H9 (cell line): ENCODE results near the gene LILRB3. TPM values are rescaled to one million over a fixed set of nuclear protein-coding genes. Genes with fewer than 3 reads are reported as not detected.

Experiments
- DNase-seq: peaks from one replicate; pipeline ENCODE4 v3.0.0-alpha.2; 2017
- H2AFZ ChIP-seq: one replicate; pipeline ENCODE4 v1.6.1; 2013; ENCODE audit warnings: mild to moderate bottlenecking, low read length, control low read depth, moderate library complexity
- H2AK5ac ChIP-seq: 2 replicates; pipeline ENCODE4 v1.6.1; 2013; ENCODE audit warnings: low read length, control low read depth, mixed read lengths; ENCODE audit not compliant: insufficient read length
- H2BK120ac ChIP-seq: one replicate; pipeline ENCODE4 v1.6.1; 2013; ENCODE audit warnings: low read depth, mild to moderate bottlenecking, low read length, control low read depth, inconsistent platforms; ENCODE audit not compliant: poor library complexity, severe bottlenecking
- H2BK12ac ChIP-seq: 2 replicates; pipeline ENCODE4 v1.6.1; 2013; ENCODE audit warnings: low read length, control low read depth, mixed read lengths, low read depth; ENCODE audit not compliant: insufficient read length
- H2BK15ac ChIP-seq: 2 replicates; pipeline ENCODE4 v1.6.1; 2013; ENCODE audit warnings: low read depth, low read length, control low read depth
- H2BK20ac ChIP-seq: one replicate; pipeline ENCODE4 v1.6.1; 2013; ENCODE audit warnings: low read depth, mild to moderate bottlenecking, low read length, control low read depth, inconsistent platforms; ENCODE audit not compliant: poor library complexity, severe bottlenecking
- H2BK5ac ChIP-seq: 2 replicates; pipeline ENCODE4 v1.6.1; 2013; ENCODE audit warnings: low read length, control low read depth, mixed read lengths; ENCODE audit not compliant: insufficient read length
- H3K14ac ChIP-seq: 2 replicates; pipeline ENCODE4 v1.6.1; 2013; ENCODE audit warnings: low read length, control low read depth; ENCODE audit not compliant: insufficient read depth
- H3K18ac ChIP-seq: 2 replicates; pipeline ENCODE4 v1.6.1; 2013; ENCODE audit warnings: low read depth, mild to moderate bottlenecking, mixed read lengths, low read length, control low read depth; ENCODE audit not compliant: insufficient read length
- H3K23ac ChIP-seq: 2 replicates; pipeline ENCODE4 v1.6.1; 2013; ENCODE audit warnings: low read length, control low read depth, mixed read lengths, low read depth; ENCODE audit not compliant: insufficient read length
- H3K23me2 ChIP-seq: 2 replicates; pipeline ENCODE4 v1.6.1; 2013; ENCODE audit warnings: low read depth, mild to moderate bottlenecking, mixed read lengths, low read length, control low read depth; ENCODE audit not compliant: insufficient read length, poor library complexity, severe bottlenecking
- H3K27ac ChIP-seq: 2 replicates; pipeline ENCODE4 v1.5.1; 2013; ENCODE audit warnings: low read length, control low read depth, mixed read lengths, low read depth; ENCODE audit not compliant: insufficient read length
- H3K27me3 ChIP-seq: 2 replicates; pipeline ENCODE4 v1.6.1; 2013; ENCODE audit warnings: low read length, control low read depth, inconsistent platforms; ENCODE audit not compliant: insufficient read depth
- H3K4ac ChIP-seq: 2 replicates; pipeline ENCODE4 v1.6.1; 2013; ENCODE audit warnings: low read depth, mild to moderate bottlenecking, control low read depth, inconsistent platforms, low read length, moderate library complexity
- H3K4me1 ChIP-seq: 2 replicates; pipeline ENCODE4 v1.6.1; 2013; ENCODE audit warnings: low read length, control low read depth, inconsistent platforms; ENCODE audit not compliant: insufficient read depth
- H3K4me2 ChIP-seq: 2 replicates; pipeline ENCODE4 v1.6.1; 2013; ENCODE audit warnings: low read length, control low read depth, mixed read lengths; ENCODE audit not compliant: insufficient read length, insufficient read depth
- H3K56ac ChIP-seq: 2 replicates; pipeline ENCODE4 v1.6.1; 2013; ENCODE audit warnings: low read depth, mild to moderate bottlenecking, mixed read lengths, low read length, control low read depth; ENCODE audit not compliant: insufficient read length
- H3K79me1 ChIP-seq: 2 replicates; pipeline ENCODE4 v1.6.1; 2013; ENCODE audit warnings: low read depth, mild to moderate bottlenecking, moderate library complexity, low read length, control low read depth, inconsistent platforms; ENCODE audit not compliant: insufficient read depth, poor library complexity, severe bottlenecking
- H3K79me2 ChIP-seq: 2 replicates; pipeline ENCODE4 v1.6.1; 2013; ENCODE audit warnings: low read length, control low read depth, inconsistent platforms; ENCODE audit not compliant: insufficient read depth
- H3K9ac ChIP-seq: 2 replicates; pipeline ENCODE4 v1.6.1; 2013; ENCODE audit warnings: low read length, control low read depth, mixed read lengths; ENCODE audit not compliant: insufficient read length; ENCODE audit errors: extremely low read depth
- H3K9me3 ChIP-seq: one replicate; pipeline ENCODE4 v1.6.1; 2013; ENCODE audit warnings: low read depth, low read length, inconsistent platforms; ENCODE audit not compliant: control insufficient read depth
- H3T11ph ChIP-seq: one replicate; pipeline ENCODE4 v1.6.1; 2013; ENCODE audit warnings: mild to moderate bottlenecking, low read length, control low read depth, inconsistent platforms
- H4K20me1 ChIP-seq: one replicate; pipeline ENCODE4 v1.6.1; 2013; ENCODE audit not compliant: control insufficient read depth, insufficient read length, insufficient read depth
- H4K5ac ChIP-seq: 2 replicates; pipeline ENCODE4 v1.6.1; 2013; ENCODE audit warnings: low read depth, mild to moderate bottlenecking, mixed read lengths, low read length, control low read depth; ENCODE audit not compliant: insufficient read length
- H4K8ac ChIP-seq: replicated peaks from 2 replicates; pipeline ENCODE4 v1.6.1; 2013; ENCODE audit warnings: low read length, control low read depth, mixed read lengths, low read depth; ENCODE audit not compliant: insufficient read length
- H4K91ac ChIP-seq: 2 replicates; pipeline ENCODE4 v1.6.1; 2013; ENCODE audit warnings: low read depth, mild to moderate bottlenecking, moderate library complexity, mixed read lengths, low read length, control low read depth; ENCODE audit not compliant: insufficient read length
- H3K27ac Mint-ChIP-seq, 3 experiments: 2 replicates in 2 of 3; 3 replicates in 1 of 3; pipeline ENCODE4 v1.8.0; 2020 to 2021; ENCODE audit warnings: mixed read lengths in 3 of 3, mild to moderate bottlenecking in 1 of 3, moderate library complexity in 1 of 3
- H3K27me3 Mint-ChIP-seq: 2 replicates; pipeline ENCODE4 v1.8.0; 2021; ENCODE audit warnings: low read depth, mild to moderate bottlenecking, moderate library complexity, mixed read lengths
- H3K36me3 Mint-ChIP-seq, 3 experiments: 2 replicates in 2 of 3; 3 replicates in 1 of 3; pipeline ENCODE4 v1.8.0; 2020 to 2021; ENCODE audit warnings: low read depth in 3 of 3, mixed read lengths in 3 of 3; ENCODE audit not compliant: insufficient read depth in 1 of 3
- H3K4me1 Mint-ChIP-seq, 2 experiments: 2 replicates each; pipeline ENCODE4 v1.8.0; 2020; ENCODE audit warnings: mixed read lengths in 2 of 2
- H3K4me3 Mint-ChIP-seq, 2 experiments: 2 replicates in 1 of 2; 3 replicates in 1 of 2; pipeline ENCODE4 v1.8.0; 2020 to 2021; ENCODE audit warnings: mild to moderate bottlenecking in 2 of 2, mixed read lengths in 2 of 2, moderate library complexity in 1 of 2
- H3K9me3 Mint-ChIP-seq, 2 experiments: 2 replicates in 1 of 2; 3 replicates in 1 of 2; pipeline ENCODE4 v1.8.0; 2020; ENCODE audit warnings: mild to moderate bottlenecking in 2 of 2, mixed read lengths in 2 of 2, moderate library complexity in 1 of 2
- WGBS: extraction: QIAGEN DNeasy Blood & Tissue Kit; methylation state at CpG from one replicate; pipeline ENCODE4 v1.1.7; 2013; ENCODE audit warnings: missing lambda C conversion rate, low lambda C conversion rate, mixed read lengths; ENCODE audit not compliant: insufficient read length; ENCODE audit errors: extremely low coverage; 5-methylcytosine and 5-hydroxymethylcytosine counted together
- total RNA-seq: library from RNA; stranded (reverse); gene quantifications from 2 replicates; pipeline ENCODE4 v1.2.1, GENCODE V29; 2021
- TF ChIP-seq, protein P1 (sequence below): fragments of 200-600 bp; sonication (generic); conservative IDR thresholded peaks from 3 replicates; pipeline ENCODE4 v1.8.0; 2021; ENCODE audit warnings: antibody characterized with exemption, mild to moderate bottlenecking

The LILRB3 gene
- total RNA-seq, 1 experiment from 2014 or later, result not detected

DNA sequence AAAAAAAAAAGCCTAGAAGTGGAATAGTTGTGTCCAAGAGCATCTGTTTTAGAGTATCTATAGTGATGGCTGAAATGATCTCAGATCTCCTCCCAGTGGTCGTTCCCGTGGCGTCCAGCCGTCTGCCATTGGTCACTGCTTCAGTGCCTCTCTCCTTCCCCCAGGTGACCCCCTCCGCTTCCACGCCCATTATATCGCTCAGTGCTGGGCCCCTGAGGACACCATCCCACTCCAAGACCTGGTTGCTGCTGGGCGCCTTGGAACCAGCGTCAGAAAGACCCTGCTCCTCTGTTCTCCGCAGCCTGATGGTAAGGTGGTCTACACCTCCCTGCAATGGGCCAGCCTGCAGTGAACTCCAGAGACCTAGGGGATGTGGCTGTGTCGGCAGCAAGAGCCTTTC lies 29.8 kb downstream of the LILRB3 start:
- Histone ChIP-seq H4K20me1 (peaks cover 3% of the 10 kb centered on the region), H2BK20ac (no peak overlapping the region), H3K27me3 (no peaks in the 10 kb centered on the region), H3T11ph (no peak overlapping the region), H3K23ac (no peak overlapping the region), H4K91ac (no peak overlapping the region), H4K8ac (no peak overlapping the region), H3K4ac (no peak overlapping the region), H3K27ac (no peak overlapping the region), H2AFZ (no peak overlapping the region), H3K9me3 (no peaks in the 10 kb centered on the region), H3K4me1 (peaks cover 3% of the 10 kb centered on the region; the same call in 1 of the 2 replicates), H2AK5ac (no peak overlapping the region), H3K4me2 (no peak overlapping the region), H3K18ac (no peak overlapping the region), H2BK12ac (no peak overlapping the region), H2BK5ac (no peak overlapping the region), H4K5ac (no peak overlapping the region), H3K56ac (no peak overlapping the region), H3K79me2 (no peaks in the 10 kb centered on the region), H3K79me1 (no peaks in the 10 kb centered on the region), H3K9ac (no peak overlapping the region), H3K14ac (no peak overlapping the region), H3K23me2 (peaks cover 11% of the 10 kb centered on the region), H2BK120ac (no peak overlapping the region), H2BK15ac (no peak overlapping the region)
- TF ChIP-seq, protein P1, sequence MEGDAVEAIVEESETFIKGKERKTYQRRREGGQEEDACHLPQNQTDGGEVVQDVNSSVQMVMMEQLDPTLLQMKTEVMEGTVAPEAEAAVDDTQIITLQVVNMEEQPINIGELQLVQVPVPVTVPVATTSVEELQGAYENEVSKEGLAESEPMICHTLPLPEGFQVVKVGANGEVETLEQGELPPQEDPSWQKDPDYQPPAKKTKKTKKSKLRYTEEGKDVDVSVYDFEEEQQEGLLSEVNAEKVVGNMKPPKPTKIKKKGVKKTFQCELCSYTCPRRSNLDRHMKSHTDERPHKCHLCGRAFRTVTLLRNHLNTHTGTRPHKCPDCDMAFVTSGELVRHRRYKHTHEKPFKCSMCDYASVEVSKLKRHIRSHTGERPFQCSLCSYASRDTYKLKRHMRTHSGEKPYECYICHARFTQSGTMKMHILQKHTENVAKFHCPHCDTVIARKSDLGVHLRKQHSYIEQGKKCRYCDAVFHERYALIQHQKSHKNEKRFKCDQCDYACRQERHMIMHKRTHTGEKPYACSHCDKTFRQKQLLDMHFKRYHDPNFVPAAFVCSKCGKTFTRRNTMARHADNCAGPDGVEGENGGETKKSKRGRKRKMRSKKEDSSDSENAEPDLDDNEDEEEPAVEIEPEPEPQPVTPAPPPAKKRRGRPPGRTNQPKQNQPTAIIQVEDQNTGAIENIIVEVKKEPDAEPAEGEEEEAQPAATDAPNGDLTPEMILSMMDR, result no peak
- Mint-ChIP-seq H3K36me3 (peaks cover 20 to 49% (median 44%) of the 10 kb centered on the region in 3 experiments; a peak in 6 of 7 replicates), H3K27ac (no peak overlapping the region), H3K27me3 (no peaks in the 10 kb centered on the region; the same call in 1 of the 2 replicates), H3K4me3 (peak overlapping the region; percentile 41 to 93), H3K9me3 (no peaks in the 10 kb centered on the region), H3K4me1 (peaks cover 10 to 18% of the 10 kb centered on the region in 2 experiments)
- no CpG with 5 or more reads among the region's 11 CpGs for WGBS
- DNase-seq, result no peak
